Smooth muscle cell (in vitro differentiated cells): ENCODE data around the gene SHOC2. TPM values are rescaled to one million over a fixed set of nuclear protein-coding genes. Genes with fewer than 3 reads are reported as not detected.

Experiments
- DNase-seq: peaks from one replicate; lab custom pipeline; 2025; ENCODE audit not compliant: unreplicated experiment; lab: John Stamatoyannopoulos, UW
- H2AFZ ChIP-seq: fragments of 200-600 bp; sonication (generic); 2 replicates; pipeline ENCODE4 v1.6.0; 2016; ENCODE audit warnings: antibody characterized with exemption, low read depth, mild to moderate bottlenecking
- H3F3A ChIP-seq: fragments of 200-600 bp; sonication (generic); 2 replicates; pipeline ENCODE4 v1.6.0; 2017; ENCODE audit warnings: antibody characterized with exemption, low read depth
- H3K27ac ChIP-seq: fragments of 200-600 bp; sonication (generic); 2 replicates; pipeline ENCODE4 v1.5.1; 2016; ENCODE audit warnings: low read depth, mild to moderate bottlenecking
- H3K27me3 ChIP-seq: fragments of 200-600 bp; sonication (generic); 2 replicates; pipeline ENCODE4 v1.6.1; 2016; ENCODE audit warnings: low read depth, mild to moderate bottlenecking
- H3K36me3 ChIP-seq: fragments of 200-600 bp; sonication (generic); 2 replicates; pipeline ENCODE4 v1.5.1; 2016; ENCODE audit warnings: low read depth
- H3K4me1 ChIP-seq: fragments of 200-600 bp; sonication (generic); 2 replicates; pipeline ENCODE4 v1.5.1; 2016; ENCODE audit warnings: low read depth
- H3K4me2 ChIP-seq: fragments of 200-600 bp; sonication (generic); 2 replicates; pipeline ENCODE4 v1.6.0; 2016; ENCODE audit warnings: mild to moderate bottlenecking
- H3K4me3 ChIP-seq: fragments of 200-600 bp; sonication (generic); 2 replicates; pipeline ENCODE4 v1.5.1; 2016; ENCODE audit warnings: mild to moderate bottlenecking
- H3K79me2 ChIP-seq: fragments of 200-600 bp; sonication (generic); 2 replicates; pipeline ENCODE4 v1.6.0; 2016; ENCODE audit warnings: low read depth, mild to moderate bottlenecking
- H3K9ac ChIP-seq: fragments of 200-600 bp; sonication (generic); 2 replicates; pipeline ENCODE4 v1.6.0; 2016; ENCODE audit warnings: low read depth
- H3K9me3 ChIP-seq: fragments of 200-600 bp; sonication (generic); replicated peaks from 2 replicates; pipeline ENCODE4 v1.5.1; 2016; ENCODE audit warnings: low read depth
- H4K20me1 ChIP-seq: fragments of 200-600 bp; sonication (generic); 2 replicates; pipeline ENCODE4 v1.6.0; 2016; ENCODE audit warnings: low read depth
- WGBS: methylation state at CpG from one replicate; pipeline ENCODE4 v1.1.7; 2016; ENCODE audit warnings: low lambda C conversion rate; 5-methylcytosine and 5-hydroxymethylcytosine counted together
- polyA plus RNA-seq: library from polyadenylated mRNA; unstranded; fragments of >200 nt; fragmentation: Nextera tagmentation; extraction: Ambion mirVana; gene quantifications from 2 replicates; pipeline ENCODE4 v1.2.1, GENCODE V29; 2016
- total RNA-seq: library from RNA; depleted of rRNA; stranded (reverse); fragments of >200 nt; gene quantifications from 2 replicates; pipeline ENCODE4 v1.2.3, GENCODE V29; 2014
- TF ChIP-seq, protein P1 (sequence below): fragments of 200-600 bp; sonication (generic); IDR thresholded peaks from 2 replicates; pipeline ENCODE4 v1.5.1; 2017; ENCODE audit warnings: borderline replicate concordance, mild to moderate bottlenecking, antibody characterized with exemption; ENCODE audit not compliant: insufficient read depth, poor library complexity, severe bottlenecking

Gene SHOC2
- total and polyA plus RNA-seq, 2 experiments from 2014 or later, result 19.3 to 45.1 TPM

DNA sequence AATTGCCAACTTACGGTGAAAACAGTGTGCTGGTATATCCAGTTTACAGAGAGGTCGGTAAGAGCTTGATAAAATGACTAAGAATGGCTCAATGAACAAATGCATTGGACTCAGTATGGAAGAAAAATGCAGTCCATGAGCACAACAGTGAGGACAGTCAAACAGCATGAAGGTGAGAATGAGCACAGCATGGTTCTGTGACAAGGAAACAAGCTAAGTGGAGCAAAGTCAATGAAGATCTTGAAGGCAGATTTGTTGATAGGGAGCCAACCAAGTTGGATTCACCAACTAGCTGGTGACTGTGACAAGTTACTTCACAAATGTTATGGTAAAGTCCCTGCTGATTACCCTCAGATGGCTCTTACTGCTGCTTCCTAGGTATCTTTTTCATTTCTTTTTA, 75.9 kb downstream of the SHOC2 start:
- Histone ChIP-seq H3K27ac (no peak overlapping the region), H3F3A (no peaks in the 10 kb centered on the region), H2AFZ (no peak overlapping the region), H4K20me1 (peaks cover 80% of the 10 kb centered on the region), H3K27me3 (no peaks in the 10 kb centered on the region), H3K9ac (no peak overlapping the region), H3K4me3 (no peak overlapping the region), H3K36me3 (peaks cover 3% of the 10 kb centered on the region), H3K4me2 (no peak overlapping the region), H3K9me3 (no peaks in the 10 kb centered on the region), H3K79me2 (peaks cover 31% of the 10 kb centered on the region), H3K4me1 (peaks cover 12% of the 10 kb centered on the region)
- 85% methylated on average over 2 of the region's 2 CpGs for WGBS
- no peak for DNase-seq
- TF ChIP-seq, protein P1, sequence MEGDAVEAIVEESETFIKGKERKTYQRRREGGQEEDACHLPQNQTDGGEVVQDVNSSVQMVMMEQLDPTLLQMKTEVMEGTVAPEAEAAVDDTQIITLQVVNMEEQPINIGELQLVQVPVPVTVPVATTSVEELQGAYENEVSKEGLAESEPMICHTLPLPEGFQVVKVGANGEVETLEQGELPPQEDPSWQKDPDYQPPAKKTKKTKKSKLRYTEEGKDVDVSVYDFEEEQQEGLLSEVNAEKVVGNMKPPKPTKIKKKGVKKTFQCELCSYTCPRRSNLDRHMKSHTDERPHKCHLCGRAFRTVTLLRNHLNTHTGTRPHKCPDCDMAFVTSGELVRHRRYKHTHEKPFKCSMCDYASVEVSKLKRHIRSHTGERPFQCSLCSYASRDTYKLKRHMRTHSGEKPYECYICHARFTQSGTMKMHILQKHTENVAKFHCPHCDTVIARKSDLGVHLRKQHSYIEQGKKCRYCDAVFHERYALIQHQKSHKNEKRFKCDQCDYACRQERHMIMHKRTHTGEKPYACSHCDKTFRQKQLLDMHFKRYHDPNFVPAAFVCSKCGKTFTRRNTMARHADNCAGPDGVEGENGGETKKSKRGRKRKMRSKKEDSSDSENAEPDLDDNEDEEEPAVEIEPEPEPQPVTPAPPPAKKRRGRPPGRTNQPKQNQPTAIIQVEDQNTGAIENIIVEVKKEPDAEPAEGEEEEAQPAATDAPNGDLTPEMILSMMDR, result no peak

DNA sequence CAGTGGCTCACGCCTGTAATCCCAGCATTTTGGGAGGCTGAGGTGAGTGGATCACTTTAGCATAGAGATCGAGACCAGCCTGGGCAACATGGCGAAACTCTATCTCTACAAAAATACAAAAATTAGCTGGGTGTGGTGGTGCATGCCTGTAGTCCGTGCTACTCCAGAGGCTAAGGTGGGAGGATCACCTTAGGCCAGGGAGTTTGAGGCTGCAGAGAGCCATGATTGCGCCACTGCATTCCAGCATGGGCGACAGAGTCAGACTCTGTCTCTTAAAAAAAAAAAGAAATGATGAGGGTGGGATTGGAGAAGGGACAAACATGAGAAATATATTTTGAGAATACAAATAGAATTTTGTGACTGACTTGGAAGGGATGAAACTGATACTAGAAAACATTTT, 76.9 kb downstream of the SHOC2 start:
- Histone ChIP-seq H3K36me3 (peaks cover 10% of the 10 kb centered on the region), H3K4me1 (peaks cover 12% of the 10 kb centered on the region), H3K27ac (no peak overlapping the region), H3K4me3 (no peak overlapping the region), H3K9me3 (no peaks in the 10 kb centered on the region), H3K27me3 (no peaks in the 10 kb centered on the region), H3K79me2 (peaks cover 28% of the 10 kb centered on the region), H3K9ac (no peak overlapping the region), H2AFZ (no peak overlapping the region), H4K20me1 (peaks cover 77% of the 10 kb centered on the region), H3K4me2 (no peak overlapping the region), H3F3A (no peaks in the 10 kb centered on the region)
- WGBS, result 97% methylated on average over 6 of the region's 6 CpGs
- TF ChIP-seq, protein P1, result no peak
- no peak for DNase-seq

DNA sequence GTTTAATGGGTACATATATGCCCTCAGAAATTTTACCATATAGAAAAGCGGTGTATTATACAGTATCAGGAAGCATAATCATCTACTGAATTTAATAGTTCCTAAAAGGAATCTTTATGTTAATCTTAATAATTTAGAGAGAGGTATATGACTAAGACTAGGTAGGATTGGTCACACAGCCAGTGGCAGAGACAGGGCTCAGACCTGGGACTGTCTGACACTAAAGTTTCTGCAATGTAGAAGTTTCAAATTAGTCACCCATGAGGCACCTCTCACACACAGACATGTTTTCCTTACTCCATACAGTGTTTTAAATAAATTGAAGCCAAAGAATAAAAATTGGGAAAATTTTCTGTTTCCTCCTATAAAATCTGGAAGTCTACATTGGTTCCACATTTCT, 84.6 kb downstream of the SHOC2 start:
- no peak overlapping the region for H3K4me2 ChIP-seq
- TF ChIP-seq, protein P1, result no peak
- 100% methylated on average over 1 of the region's 1 CpG for WGBS

DNA sequence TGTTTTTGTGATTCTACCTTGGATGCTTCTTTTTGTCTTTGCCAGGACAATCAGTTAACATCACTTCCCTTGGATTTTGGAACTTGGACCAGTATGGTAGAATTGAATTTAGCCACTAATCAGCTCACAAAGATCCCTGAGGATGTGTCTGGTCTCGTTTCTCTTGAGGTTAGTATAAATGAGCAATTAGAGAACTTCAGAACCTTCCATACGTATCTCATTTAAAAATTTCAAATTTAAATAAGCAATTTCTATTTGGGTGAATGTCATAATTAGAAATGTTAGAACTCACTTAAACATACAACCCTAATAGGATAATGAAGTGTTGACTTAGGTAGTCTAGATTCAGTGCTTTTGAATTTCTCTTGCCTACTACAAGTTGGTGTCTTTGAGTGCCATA, 88.1 kb downstream of the SHOC2 start:
- H3K4me2 ChIP-seq, result no peak overlapping the region
- peaks cover 33% of the 10 kb centered on the region for H3K36me3 ChIP-seq
- WGBS, result 93% methylated on average over 2 of the region's 2 CpGs
- H3K27me3 ChIP-seq, result no peaks in the 10 kb centered on the region
- H3K4me3 ChIP-seq, result no peak overlapping the region
- H3K9ac ChIP-seq, result no peak overlapping the region
- peaks cover 5% of the 10 kb centered on the region for H3K79me2 ChIP-seq
- H4K20me1 ChIP-seq, result peaks cover 21% of the 10 kb centered on the region
- no peak overlapping the region for H2AFZ ChIP-seq
- TF ChIP-seq, protein P1, result no peak
- H3F3A ChIP-seq, result no peaks in the 10 kb centered on the region
- DNase-seq, result no peak
- H3K4me1 ChIP-seq, result no peaks in the 10 kb centered on the region
- no peak overlapping the region for H3K27ac ChIP-seq
- H3K9me3 ChIP-seq, result no peaks in the 10 kb centered on the region

More for the DNA sequence above, 84.6 kb downstream of the SHOC2 start:
- no peaks in the 10 kb centered on the region for H3F3A ChIP-seq
- no peaks in the 10 kb centered on the region for H3K9me3 ChIP-seq
- peaks cover 23% of the 10 kb centered on the region for H4K20me1 ChIP-seq
- no peak overlapping the region for H3K4me3 ChIP-seq
- H2AFZ ChIP-seq, result no peak overlapping the region
- peaks cover 5% of the 10 kb centered on the region for H3K79me2 ChIP-seq
- no peak for DNase-seq
- H3K27me3 ChIP-seq, result no peaks in the 10 kb centered on the region
- H3K36me3 ChIP-seq, result peaks cover 29% of the 10 kb centered on the region
- no peaks in the 10 kb centered on the region for H3K4me1 ChIP-seq
- H3K27ac ChIP-seq, result no peak overlapping the region
- no peak overlapping the region for H3K9ac ChIP-seq
